ENCODE data around the gene FAM114A2. TPM values are rescaled to one million over a fixed set of nuclear protein-coding genes. Genes with fewer than 3 reads are reported as not detected.

Gene FAM114A2
- total RNA-seq, 3 donors from 2014 or later = 21.6 to 32.1 (median 22.0) TPM

- Histone ChIP-seq H3K4me3 (no peak overlapping the region), H3K9me3 (no peaks in the 10 kb centered on the region), H3K27me3 (no peaks in the 10 kb centered on the region), H3K27ac (no peak overlapping the region), H3K36me3 (no peaks in the 10 kb centered on the region), H3K4me1 (no peaks in the 10 kb centered on the region)
- intact Hi-C loops (cut with DNase I; ENCODE audit: low total_unique reads) = no loop called here
- TF ChIP-seq CTCF (IDR thresholded peaks at IDR 0.05) (no peak), POLR2AphosphoS5 (IDR thresholded peaks at IDR 0.05) (no peak), POLR2A (IDR thresholded peaks at IDR 0.05) (no peak)
- no peak for DNase-seq (ENCODE audit: low spot score in 2 of 2)
These were observed 20.9 kb upstream of the FAM114A2 start for GRCh38 chr5:154059583-154059982.

DNA sequence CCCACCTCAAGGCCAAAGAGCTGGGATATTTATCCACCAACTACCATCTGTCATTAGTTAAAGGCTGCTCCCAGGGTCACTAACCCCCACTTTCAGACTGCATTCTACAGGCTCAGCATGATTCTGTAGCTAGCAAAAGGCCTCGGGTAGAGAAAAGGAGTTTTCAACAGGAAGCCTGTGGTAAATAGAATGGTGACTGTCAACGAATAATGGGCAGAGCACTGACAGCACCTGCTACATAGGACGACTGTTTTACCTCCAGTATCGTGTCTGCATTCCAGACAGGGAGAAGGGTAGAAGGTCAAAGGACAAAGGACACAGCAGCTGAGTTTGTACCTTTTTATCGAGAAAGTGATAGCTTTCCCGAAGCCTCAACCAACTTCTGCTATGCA lies 20.3 kb upstream of the FAM114A2 start:
- H3K27ac ChIP-seq = no peak overlapping the region
- no peak overlapping the region for H3K4me3 ChIP-seq
- H3K36me3 ChIP-seq = no peaks in the 10 kb centered on the region
- no peaks in the 10 kb centered on the region for H3K4me1 ChIP-seq
- no peak for TF ChIP-seq POLR2A (IDR thresholded peaks at IDR 0.05)
- intact Hi-C loops (cut with DNase I; ENCODE audit: low total_unique reads) = no loop called here
- no peak for DNase-seq (ENCODE audit: low spot score in 2 of 2)
- no peaks in the 10 kb centered on the region for H3K27me3 ChIP-seq
- H3K9me3 ChIP-seq = no peaks in the 10 kb centered on the region

DNA sequence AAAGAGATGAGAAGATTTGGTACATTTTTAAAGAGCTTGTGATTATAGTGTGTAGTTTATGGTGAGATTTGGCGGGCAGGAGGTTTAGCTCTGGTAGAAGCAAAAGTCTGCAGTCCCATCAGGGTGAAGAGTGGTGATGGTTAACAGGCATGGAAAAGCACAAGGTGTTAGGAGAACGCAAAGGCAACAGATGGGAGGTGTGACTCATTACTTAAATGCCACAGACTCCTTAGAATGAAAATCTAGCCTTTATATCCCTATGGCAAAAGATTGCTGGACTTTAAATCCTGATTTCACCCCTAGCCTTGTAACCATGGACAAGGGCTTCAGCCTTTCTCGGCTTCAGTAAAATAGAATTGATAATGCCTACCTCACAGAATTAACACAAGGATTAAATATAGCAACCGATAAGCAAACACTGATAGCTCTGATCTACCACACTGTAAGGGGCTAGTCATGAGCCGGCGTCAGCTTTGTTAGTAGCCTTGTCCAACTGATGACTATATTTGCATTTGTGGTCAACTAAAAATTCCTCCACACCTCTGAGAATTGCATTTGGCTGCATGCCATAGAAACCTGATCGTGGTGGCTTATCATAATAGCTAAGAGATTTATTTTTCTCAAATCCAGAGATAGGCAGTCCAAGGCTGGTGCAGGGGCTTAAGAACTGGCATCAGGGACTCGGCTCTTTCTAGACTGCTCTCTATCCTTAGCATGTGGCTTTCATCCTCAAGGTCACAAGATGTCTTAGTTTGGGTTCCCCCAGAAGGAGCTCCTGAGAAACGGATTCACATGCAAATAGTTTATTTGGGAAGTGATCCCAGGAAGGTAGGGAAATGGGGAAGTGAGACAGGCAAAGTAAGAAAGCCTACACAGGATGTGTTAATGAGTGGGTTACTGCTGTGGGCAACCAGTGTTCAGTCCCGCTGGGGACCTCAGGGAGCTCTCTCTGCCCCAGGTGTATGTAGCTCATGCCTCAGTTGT lies 19.6 kb upstream of the FAM114A2 start:
- no peak overlapping the region for H3K27ac ChIP-seq
- intact Hi-C loops (cut with DNase I; ENCODE audit: low total_unique reads) = no loop called here
- no peaks in the 10 kb centered on the region for H3K27me3 ChIP-seq
- H3K9me3 ChIP-seq = no peaks in the 10 kb centered on the region
- H3K36me3 ChIP-seq = no peaks in the 10 kb centered on the region
- no peak for DNase-seq (ENCODE audit: low spot score in 2 of 2)
- TF ChIP-seq CTCF (IDR thresholded peaks at IDR 0.05) (no peak), POLR2AphosphoS5 (IDR thresholded peaks at IDR 0.05) (no peak), POLR2A (IDR thresholded peaks at IDR 0.05) (no peak)
- H3K4me3 ChIP-seq = no peak overlapping the region
- no peaks in the 10 kb centered on the region for H3K4me1 ChIP-seq

- no peak for TF ChIP-seq CTCF (IDR thresholded peaks at IDR 0.05)
- TF ChIP-seq POLR2AphosphoS5 (IDR thresholded peaks at IDR 0.05) = no peak
- no peak for TF ChIP-seq POLR2A (IDR thresholded peaks at IDR 0.05)
- Histone ChIP-seq H3K27ac (no peak overlapping the region), H3K27me3 (no peaks in the 10 kb centered on the region), H3K36me3 (no peaks in the 10 kb centered on the region), H3K9me3 (no peaks in the 10 kb centered on the region), H3K4me3 (no peak overlapping the region), H3K4me1 (no peaks in the 10 kb centered on the region)
- intact Hi-C loops (cut with DNase I; ENCODE audit: low total_unique reads) = no loop called here
- DNase-seq (ENCODE audit: low spot score in 2 of 2) = no peak
These were observed 16.5 kb upstream of the FAM114A2 start for GRCh38 chr5:154055201-154055600.

- H3K9me3 ChIP-seq = no peaks in the 10 kb centered on the region
- no peak for TF ChIP-seq POLR2A (IDR thresholded peaks at IDR 0.05)
- no peak for TF ChIP-seq CTCF (IDR thresholded peaks at IDR 0.05)
- no peak for TF ChIP-seq POLR2AphosphoS5 (IDR thresholded peaks at IDR 0.05)
- DNase-seq (ENCODE audit: low spot score in 2 of 2) = no peak
- H3K36me3 ChIP-seq = no peaks in the 10 kb centered on the region
- no peaks in the 10 kb centered on the region for H3K4me1 ChIP-seq
- no peaks in the 10 kb centered on the region for H3K27me3 ChIP-seq
- H3K27ac ChIP-seq = no peak overlapping the region
- intact Hi-C loops (cut with DNase I; ENCODE audit: low total_unique reads) = no loop called here
- H3K4me3 ChIP-seq = no peak overlapping the region
These were observed 14.8 kb upstream of the FAM114A2 start for GRCh38 chr5:154053468-154053867.
